GM18519 (cell line): ENCODE data around the gene BBS9.
"Not testable (repeated sequence)": the region's sequence is repeated elsewhere in the genome, so short reads cannot be mapped to it uniquely, and the experiment has no call there.

Experiments used
- ATAC-seq: cut with Tn5 transposase; IDR thresholded peaks from one replicate; pipeline ENCODE4 v1.9.1; 2021; ENCODE audit warnings: mild to moderate bottlenecking, moderate library complexity; ENCODE audit not compliant: unreplicated experiment, low FRiP score

BBS9 gene

DNA sequence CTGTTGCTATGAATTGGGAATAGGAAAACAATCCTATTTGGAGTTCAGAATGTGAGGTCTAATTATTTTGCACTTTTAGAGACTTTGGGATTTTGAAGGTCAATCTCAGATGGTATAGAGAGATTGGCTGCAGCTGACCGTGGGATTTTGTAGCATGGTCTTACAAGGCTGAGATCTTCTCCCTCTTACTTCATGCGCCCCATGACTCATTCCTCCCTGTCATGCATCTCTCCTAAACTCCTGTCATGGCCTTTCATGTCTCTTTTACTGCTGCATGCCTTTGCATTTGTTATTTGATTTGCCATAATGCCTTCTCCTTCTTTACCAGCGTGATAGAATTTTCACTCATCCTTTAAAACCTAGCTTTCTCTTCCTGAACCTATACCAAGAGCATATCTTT is 133.1 kb downstream of the BBS9 start:
- ATAC-seq: no peak

DNA sequence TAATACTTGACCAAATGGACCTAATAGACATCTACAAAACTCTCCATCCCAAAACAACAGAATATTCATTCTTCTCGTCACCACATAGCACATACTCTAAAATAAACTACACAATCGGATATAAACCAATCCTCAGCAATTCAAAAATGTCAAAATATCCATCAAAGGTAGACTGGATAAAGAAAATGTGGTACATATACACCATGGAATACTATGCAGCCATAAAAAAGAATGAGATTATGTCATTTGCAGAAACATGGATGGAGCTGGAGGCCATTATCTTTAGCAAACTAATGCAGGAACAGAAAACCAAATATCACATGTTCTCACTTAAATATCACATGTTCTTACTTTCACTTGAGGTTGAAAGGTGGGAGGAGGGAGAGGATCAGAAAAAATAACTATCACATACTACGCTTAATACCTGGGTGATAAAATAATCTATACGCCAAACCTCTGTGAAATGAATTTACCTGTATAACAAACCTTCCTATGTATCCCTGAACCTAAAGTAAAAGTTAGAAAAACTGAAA is 142.5 kb downstream of the BBS9 start:
- not testable (repeated sequence) for ATAC-seq

DNA sequence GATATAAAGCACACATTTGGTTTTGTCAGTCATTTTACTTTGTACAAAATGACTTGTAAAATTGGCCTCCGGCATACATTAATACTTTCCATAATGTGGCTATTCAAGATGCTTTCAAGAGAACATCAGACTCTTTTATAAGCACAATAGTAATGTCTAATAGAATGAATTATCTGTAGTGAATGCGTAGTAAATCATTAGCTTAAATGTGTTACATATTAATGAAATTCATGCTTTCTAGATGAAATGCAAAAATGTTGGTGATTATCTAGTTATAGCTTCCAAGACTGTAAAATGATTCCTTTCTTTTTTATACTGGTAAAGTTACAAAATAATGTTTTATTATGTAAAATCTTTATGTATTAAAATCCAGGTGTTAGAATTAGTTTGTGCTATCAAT is 144.0 kb downstream of the BBS9 start:
- ATAC-seq: no peak

DNA sequence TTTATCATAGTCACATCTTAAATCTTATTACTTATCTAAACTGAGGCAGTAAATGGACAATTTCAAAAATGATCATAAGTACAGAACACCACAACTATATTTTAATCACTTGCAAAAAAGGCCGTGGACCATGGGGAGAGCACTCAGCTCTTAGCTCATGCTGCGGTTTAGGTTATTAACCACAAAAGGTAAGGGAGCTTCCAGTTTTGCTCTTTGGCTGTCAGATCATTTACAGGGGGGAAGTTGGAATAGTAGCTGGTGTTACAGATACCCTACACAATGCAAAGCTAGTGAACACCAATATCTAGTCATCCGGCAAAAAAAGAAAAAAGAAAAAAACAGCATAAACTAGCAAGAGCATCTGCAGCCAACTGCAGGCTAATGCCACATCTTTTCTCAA is 147.0 kb downstream of the BBS9 start:
- no peak for ATAC-seq

- ATAC-seq: no peak
These were observed 147.4 kb downstream of the BBS9 start for GRCh38 chr7:33276729-33277128.

- no peak for ATAC-seq
These were observed 148.7 kb downstream of the BBS9 start for GRCh38 chr7:33278095-33278494.

GRCh38 chr7:33286501-33286900 is 157.1 kb downstream of the BBS9 start:
- no peak for ATAC-seq

- no peak for ATAC-seq
These were observed 158.4 kb downstream of the BBS9 start for GRCh38 chr7:33287738-33288137.

DNA sequence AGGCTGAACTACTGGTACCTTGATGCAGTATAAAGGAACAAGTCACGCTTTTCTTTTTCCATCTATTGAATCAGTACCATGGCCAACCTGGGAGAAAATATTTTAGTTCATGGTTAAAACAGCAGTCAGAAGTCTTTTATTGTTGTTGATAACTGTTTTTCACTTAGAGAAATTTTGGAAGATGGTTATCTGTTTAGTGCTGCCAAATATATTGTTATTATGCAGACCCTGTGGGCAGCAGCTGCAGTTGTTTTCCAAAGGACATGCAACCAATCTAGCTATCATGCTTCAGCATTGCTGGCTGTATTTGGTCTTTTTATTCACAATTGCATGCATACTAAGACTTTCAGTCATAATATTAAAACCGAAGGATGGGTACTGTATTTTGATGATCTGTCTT is 169.5 kb downstream of the BBS9 start:
- ATAC-seq: no peak

DNA sequence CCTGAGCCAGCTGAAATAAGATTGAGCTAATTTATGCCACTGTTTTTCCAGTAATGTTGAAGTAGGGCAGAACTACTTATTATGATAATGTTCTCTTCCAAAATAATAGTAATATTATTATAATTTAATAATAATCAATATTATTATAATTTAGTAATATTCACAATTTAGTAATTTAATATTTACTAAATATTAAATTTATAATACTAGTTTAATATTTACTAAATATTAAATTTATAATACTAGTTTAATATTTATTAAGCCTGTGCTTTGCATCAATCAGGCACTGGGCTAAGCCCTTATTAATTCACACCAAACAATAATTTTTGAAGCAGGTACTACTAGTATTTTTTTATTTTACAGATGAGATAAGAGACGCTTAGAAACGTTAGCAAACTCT is 170.1 kb downstream of the BBS9 start:
- ATAC-seq: no peak

GRCh38 chr7:33300131-33300530 is 170.8 kb downstream of the BBS9 start:
- ATAC-seq: no peak

- ATAC-seq: no peak
These were observed 171.4 kb downstream of the BBS9 start for GRCh38 chr7:33300742-33301141.

DNA sequence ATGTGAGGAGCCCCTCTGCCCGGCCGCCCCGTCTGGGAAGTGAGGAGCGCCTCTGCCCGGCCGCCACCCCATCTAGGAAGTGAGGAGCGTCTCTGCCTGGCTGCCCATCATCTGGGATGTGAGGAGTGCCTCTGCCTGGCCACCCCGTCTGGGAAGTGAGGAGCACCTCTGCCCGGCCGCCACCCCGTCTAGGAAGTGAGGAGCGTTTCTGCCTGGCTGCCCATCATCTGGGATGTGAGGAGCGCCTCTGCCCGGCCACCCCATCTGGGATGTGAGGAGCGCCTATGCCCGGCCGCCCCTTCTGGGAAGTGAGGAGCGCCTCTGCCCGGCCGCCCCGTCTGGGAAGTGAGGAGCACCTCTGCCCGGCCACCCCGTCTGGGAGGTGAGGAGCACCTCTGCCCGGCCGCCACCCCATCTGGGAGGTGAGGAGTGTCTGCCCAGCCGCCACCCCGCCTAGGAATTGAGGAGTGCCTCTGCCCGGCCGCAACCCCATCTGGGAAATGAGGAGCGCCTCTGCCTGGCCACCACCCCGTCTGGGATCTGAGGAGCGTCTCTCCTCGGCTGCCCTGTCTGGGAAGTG is 174.7 kb downstream of the BBS9 start:
- ATAC-seq: not testable (repeated sequence)

DNA sequence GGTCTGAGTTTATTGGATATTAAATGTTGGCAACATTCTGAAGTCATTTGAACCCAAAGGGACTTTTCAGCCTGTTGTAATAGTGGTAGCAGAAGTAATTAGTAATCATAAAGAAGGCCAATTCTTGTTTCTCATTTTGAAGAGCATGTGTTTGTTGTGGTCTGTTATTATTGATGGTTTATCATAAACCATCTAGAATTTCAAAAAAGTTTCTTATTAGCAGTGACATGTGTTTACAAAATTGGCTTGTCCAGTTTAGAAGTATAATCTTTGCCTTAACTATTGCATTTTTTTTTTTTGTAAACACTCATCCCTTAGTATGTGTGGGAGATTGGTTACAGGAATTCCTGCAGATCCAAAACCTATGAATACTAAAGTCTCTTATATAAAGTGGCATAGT is 177.8 kb downstream of the BBS9 start:
- ATAC-seq: no peak

GRCh38 chr7:33310546-33310945 is 181.2 kb downstream of the BBS9 start:
- no peak for ATAC-seq

- no peak for ATAC-seq
These were observed 196.6 kb downstream of the BBS9 start for GRCh38 chr7:33325754-33326484.

DNA sequence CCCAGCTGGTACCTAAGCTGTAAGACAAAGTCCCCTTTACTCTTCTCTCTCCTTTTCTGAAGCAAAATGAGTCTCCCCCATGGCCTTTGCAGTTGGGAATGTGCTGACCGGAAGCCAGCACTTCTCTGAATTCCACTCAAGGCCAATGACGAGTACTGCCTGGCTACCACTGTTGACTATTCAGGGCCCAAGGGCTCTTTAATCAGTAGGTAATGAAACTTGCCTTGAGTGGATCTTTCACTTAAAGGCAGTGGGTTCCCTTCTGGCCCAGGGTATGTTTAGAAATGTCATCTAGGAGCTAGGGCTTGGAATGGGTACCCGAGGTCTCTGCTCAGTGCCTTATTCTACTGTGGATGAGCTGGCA is 197.1 kb downstream of the BBS9 start:
- ATAC-seq: no peak

DNA sequence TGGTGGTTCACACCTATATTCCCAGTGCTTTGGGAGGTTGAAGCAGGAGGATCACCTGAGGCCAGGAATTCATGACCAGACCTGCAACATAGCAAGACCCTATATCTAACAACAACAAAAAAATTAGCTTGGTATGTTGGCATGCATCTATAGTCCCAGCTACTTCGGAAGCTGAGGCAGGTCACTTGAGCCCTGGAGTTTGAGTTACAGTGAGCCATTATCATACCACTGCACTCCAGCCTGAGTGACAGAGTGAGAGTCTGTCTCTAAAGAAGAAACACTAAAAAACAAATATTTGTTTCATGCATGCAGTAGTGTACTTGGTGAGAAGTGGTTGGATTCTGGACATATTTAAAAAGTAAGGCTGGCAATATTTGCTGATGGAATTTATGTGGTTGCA is 198.1 kb downstream of the BBS9 start:
- ATAC-seq: no peak

GRCh38 chr7:33334349-33334748 is 205.0 kb downstream of the BBS9 start:
- ATAC-seq: no peak

DNA sequence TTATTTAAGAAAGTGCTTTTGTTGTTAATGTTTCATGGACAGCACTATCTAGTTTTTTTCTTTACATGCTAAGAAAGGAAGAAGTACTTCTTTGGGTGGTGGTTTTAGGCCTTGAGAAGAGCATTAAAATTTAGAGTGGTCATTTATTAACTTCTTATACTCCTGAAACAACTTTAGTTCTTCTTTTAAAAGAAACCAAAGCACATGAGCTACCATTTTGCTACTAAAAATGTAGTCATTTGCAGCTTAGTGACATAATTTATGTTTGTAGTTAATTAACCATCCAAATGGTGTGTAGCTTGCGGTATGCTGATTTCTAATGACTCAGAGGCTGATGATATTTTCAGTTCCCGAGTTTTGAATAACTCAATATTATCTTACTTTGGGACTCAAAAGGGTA is 207.5 kb downstream of the BBS9 start:
- ATAC-seq: no peak

DNA sequence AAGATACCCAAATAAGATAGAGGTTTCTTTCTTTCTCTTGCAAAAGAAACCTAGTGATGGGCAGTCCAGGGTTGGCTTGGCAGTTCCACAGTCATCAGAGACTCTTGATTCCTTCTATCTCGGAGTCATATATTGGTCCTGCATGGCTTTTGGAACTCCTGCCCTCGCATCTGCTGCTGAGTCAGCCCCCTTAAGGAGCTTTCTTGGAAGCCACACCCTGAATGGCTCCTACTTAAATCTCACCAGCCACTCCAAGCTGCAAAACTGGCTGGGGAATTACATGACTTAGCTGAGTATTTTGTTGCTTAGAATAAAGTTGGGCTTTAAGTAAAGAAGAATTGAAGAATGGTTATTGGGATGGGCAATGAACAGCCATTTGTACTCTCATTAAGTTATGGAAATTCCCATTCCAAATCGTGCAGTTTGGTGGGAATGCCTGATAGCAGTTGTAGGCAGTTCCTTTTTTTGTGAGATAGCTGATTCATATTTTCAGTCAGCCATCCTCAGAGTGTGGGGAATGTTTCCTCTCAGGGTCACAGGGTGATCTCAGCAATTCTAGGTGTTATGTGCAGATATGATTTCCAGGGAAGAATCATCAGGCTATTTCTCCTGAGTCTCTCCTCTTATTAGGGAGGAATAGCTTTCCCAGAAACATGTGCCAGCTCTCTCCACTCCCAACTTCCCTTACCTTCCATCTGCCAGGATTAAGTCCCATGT is 209.9 kb downstream of the BBS9 start:
- no peak for ATAC-seq

DNA sequence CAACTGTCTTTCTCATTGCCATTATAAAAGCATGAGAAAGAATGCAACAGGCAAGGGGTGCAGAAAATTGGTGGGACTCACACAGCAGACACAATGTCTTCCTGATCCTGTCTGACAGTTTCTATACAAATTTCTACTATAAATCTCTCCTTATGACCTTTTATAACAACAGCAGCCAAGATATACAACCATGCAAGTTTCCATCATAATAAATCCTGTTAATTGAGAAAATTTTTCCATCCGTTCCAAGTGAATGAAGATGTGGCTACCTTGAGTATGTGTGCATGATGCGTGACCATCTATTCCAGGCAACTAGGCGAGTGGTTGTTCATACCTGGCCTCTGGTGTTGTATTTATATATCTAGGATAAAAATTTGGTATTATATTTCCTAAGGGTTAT is 216.7 kb downstream of the BBS9 start:
- no peak for ATAC-seq
